Panc1 (cell line): ENCODE data around the gene MOCS1. TPM values are rescaled to one million over a fixed set of nuclear protein-coding genes. Genes with fewer than 3 reads are reported as not detected.

Experiments
- ATAC-seq: fragments of 200-7000 bp; cut with Tn5 transposase; 2 replicates; pipeline ENCODE4 v1.9.1; 2020; ENCODE audit warnings: mild to moderate bottlenecking, moderate library complexity
- BruUV-seq: library from RNA; stranded (reverse); fragments of 400-500 nt; replicated peaks from 2 replicates; lab custom pipeline; 2021; lab: Mats Ljungman, UMichigan
- CTCF ChIA-PET: fragments of 300-600 bp; sonication (Branson Sonifier 250); formaldehyde crosslinking; loops from one replicate; lab custom pipeline; 2022; ENCODE audit warnings: antibody characterized with exemption; lab: Charles Lee
- POLR2A ChIA-PET: fragments of 300-600 bp; sonication (Branson Sonifier 250); formaldehyde crosslinking; loops from one replicate; lab custom pipeline; 2022; ENCODE audit warnings: antibody characterized with exemption; lab: Charles Lee
- DNase-seq: peaks from one replicate; pipeline ENCODE4 v3.0.0-alpha.2; 2010; ENCODE audit warnings: low read depth, low spot score
- H3K27ac ChIP-seq: 2 replicates; pipeline ENCODE4 v1.5.1; 2011; ENCODE audit warnings: mild to moderate bottlenecking, low read length, inconsistent platforms
- H3K27me3 ChIP-seq: fragments of 200-500 bp; sonication (Bioruptor generic); 2 replicates; pipeline ENCODE4 v1.6.0; 2014; ENCODE audit warnings: low read length, inconsistent platforms; ENCODE audit not compliant: control insufficient read depth, insufficient read depth
- H3K36me3 ChIP-seq: fragments of 200-500 bp; sonication (Bioruptor generic); 2 replicates; pipeline ENCODE4 v1.5.1; 2014; ENCODE audit warnings: inconsistent platforms, mild to moderate bottlenecking, low read length, moderate library complexity; ENCODE audit not compliant: control insufficient read depth, insufficient read depth
- H3K4me1 ChIP-seq: 2 replicates; pipeline ENCODE4 v1.5.1; 2011; ENCODE audit warnings: inconsistent platforms, mild to moderate bottlenecking, low read length, moderate library complexity; ENCODE audit not compliant: control insufficient read depth, insufficient read depth
- H3K4me3 ChIP-seq, 2 experiments: 2 replicates each; pipeline ENCODE4 v1.5.1; 2011 to 2012; ENCODE audit warnings: low read depth in 2 of 2, low read length in 2 of 2, mild to moderate bottlenecking in 2 of 2, inconsistent platforms in 1 of 2, moderate library complexity in 1 of 2
- H3K9me3 ChIP-seq: fragments of 200-500 bp; sonication (Bioruptor generic); 2 replicates; pipeline ENCODE4 v1.5.1; 2014; ENCODE audit warnings: low read depth, mild to moderate bottlenecking, inconsistent platforms, low read length, moderate library complexity; ENCODE audit not compliant: control insufficient read depth, insufficient read depth
- POLR2AphosphoS5 ChIP-seq: IDR thresholded peaks from 2 replicates; pipeline ENCODE4 v1.6.1; 2012; ENCODE audit warnings: mild to moderate bottlenecking, low read depth, low read length, moderate library complexity
- SIN3A ChIP-seq: IDR thresholded peaks from 2 replicates; pipeline ENCODE4 v1.6.1; 2012; ENCODE audit warnings: low read depth, mild to moderate bottlenecking, low read length, moderate library complexity, borderline replicate concordance; ENCODE audit not compliant: insufficient read depth
- TCF7L2 ChIP-seq: IDR thresholded peaks from 2 replicates; pipeline ENCODE4 v1.6.1; 2011; ENCODE audit warnings: mild to moderate bottlenecking, low read depth, low read length, inconsistent platforms
- in situ Hi-C: cut with HindIII; loops from 2 replicates; pipeline ENCODE4 v1.10.0; 2016; ENCODE audit warnings: low sequenced_read_pairs, low pct_unique_long_range_greater_than_20kb
- intact Hi-C: fragments of 100-400 bp; cut with micrococcal nuclease; formaldehyde crosslinking; loops from one replicate; pipeline ENCODE4 v1.10.0; 2022; ENCODE audit not compliant: unreplicated experiment
- total RNA-seq: library from RNA; stranded (reverse); gene quantifications from one replicate; pipeline ENCODE4 v1.2.1, GENCODE V29; 2021; ENCODE audit not compliant: unreplicated experiment
- TF ChIP-seq, protein P1 (sequence below), 2 experiments: IDR thresholded peaks; 2 replicates each; pipeline ENCODE4 v1.6.1; 2011 to 2012; ENCODE audit warnings: low read depth in 2 of 2, control low read depth in 1 of 2, low read length in 1 of 2, mild to moderate bottlenecking in 1 of 2, moderate library complexity in 1 of 2; ENCODE audit not compliant: insufficient read depth in 1 of 2
- TF ChIP-seq, protein P2 (sequence below): fragments of 450-650 bp; IDR thresholded peaks from 2 replicates; pipeline ENCODE4 v1.5.1; 2017; ENCODE audit warnings: mild to moderate bottlenecking

Gene MOCS1
- total RNA-seq, 1 experiment from 2014 or later = 0.98 TPM

DNA sequence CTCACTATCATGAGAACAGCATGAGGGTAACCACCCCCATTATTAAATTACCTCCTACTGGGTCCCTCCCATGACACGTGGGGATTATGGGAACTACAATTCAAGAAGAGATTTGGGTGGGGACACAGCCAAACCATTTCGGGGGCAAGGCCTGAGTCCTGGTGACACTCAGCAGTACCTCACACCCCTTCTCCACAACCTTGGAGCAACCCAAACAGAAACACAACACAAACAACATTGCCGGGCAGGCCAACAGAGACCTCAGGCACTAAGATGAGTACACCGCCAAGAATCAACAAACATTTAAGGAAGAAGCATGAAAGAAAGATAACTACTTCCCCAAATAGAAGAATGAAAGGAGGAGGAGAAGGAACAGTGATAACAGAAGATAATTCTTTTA is 16.9 kb downstream of the MOCS1 start:
- CTCF ChIA-PET = no interaction called here
- POLR2A ChIA-PET = no interaction called here
- DNase-seq (no peak), ATAC-seq (no peak)
- intact Hi-C loops (no loop called here), in situ Hi-C loops (no loop called here)
- Histone ChIP-seq H3K4me3 (no peak overlapping the region), H3K27me3 (no peaks in the 10 kb centered on the region), H3K27ac (no peak overlapping the region), H3K36me3 (no peaks in the 10 kb centered on the region), H3K9me3 (no peaks in the 10 kb centered on the region), H3K4me1 (no peaks in the 10 kb centered on the region)
- no TSS peak for BruUV-seq
- TF ChIP-seq, protein P1, sequence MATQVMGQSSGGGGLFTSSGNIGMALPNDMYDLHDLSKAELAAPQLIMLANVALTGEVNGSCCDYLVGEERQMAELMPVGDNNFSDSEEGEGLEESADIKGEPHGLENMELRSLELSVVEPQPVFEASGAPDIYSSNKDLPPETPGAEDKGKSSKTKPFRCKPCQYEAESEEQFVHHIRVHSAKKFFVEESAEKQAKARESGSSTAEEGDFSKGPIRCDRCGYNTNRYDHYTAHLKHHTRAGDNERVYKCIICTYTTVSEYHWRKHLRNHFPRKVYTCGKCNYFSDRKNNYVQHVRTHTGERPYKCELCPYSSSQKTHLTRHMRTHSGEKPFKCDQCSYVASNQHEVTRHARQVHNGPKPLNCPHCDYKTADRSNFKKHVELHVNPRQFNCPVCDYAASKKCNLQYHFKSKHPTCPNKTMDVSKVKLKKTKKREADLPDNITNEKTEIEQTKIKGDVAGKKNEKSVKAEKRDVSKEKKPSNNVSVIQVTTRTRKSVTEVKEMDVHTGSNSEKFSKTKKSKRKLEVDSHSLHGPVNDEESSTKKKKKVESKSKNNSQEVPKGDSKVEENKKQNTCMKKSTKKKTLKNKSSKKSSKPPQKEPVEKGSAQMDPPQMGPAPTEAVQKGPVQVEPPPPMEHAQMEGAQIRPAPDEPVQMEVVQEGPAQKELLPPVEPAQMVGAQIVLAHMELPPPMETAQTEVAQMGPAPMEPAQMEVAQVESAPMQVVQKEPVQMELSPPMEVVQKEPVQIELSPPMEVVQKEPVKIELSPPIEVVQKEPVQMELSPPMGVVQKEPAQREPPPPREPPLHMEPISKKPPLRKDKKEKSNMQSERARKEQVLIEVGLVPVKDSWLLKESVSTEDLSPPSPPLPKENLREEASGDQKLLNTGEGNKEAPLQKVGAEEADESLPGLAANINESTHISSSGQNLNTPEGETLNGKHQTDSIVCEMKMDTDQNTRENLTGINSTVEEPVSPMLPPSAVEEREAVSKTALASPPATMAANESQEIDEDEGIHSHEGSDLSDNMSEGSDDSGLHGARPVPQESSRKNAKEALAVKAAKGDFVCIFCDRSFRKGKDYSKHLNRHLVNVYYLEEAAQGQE (IDR thresholded peaks at IDR 0.05; ENCODE audit: insufficient read depth in 1 of 2, low read depth in 2 of 2, low read length in 1 of 2) = no peak
- TF ChIP-seq POLR2AphosphoS5 (no peak), SIN3A (no peak), TCF7L2 (no peak)
- TF ChIP-seq, protein P2, sequence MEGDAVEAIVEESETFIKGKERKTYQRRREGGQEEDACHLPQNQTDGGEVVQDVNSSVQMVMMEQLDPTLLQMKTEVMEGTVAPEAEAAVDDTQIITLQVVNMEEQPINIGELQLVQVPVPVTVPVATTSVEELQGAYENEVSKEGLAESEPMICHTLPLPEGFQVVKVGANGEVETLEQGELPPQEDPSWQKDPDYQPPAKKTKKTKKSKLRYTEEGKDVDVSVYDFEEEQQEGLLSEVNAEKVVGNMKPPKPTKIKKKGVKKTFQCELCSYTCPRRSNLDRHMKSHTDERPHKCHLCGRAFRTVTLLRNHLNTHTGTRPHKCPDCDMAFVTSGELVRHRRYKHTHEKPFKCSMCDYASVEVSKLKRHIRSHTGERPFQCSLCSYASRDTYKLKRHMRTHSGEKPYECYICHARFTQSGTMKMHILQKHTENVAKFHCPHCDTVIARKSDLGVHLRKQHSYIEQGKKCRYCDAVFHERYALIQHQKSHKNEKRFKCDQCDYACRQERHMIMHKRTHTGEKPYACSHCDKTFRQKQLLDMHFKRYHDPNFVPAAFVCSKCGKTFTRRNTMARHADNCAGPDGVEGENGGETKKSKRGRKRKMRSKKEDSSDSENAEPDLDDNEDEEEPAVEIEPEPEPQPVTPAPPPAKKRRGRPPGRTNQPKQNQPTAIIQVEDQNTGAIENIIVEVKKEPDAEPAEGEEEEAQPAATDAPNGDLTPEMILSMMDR = no peak

DNA sequence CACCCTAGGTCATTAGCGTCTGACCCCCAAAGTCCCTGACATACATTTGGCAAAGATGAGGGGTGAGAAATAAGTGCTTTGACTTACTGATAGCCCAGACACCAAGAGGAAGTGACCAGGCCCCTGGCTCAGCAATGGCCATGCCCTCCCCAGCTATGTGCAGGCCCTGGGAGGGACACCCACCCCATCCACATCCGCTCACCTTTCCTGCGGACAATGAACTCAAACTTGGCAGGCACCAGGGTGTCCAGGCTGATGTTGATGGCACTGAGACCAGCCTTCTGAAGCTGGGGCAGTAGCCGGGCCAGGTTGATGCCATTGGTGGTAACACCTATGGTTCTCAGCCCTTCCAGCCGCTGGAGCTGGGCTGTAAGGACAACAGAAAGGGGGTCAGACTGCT is 18.4 kb downstream of the MOCS1 start:
- no TSS peak for BruUV-seq
- Histone ChIP-seq H3K4me3 (no peak overlapping the region), H3K4me1 (no peaks in the 10 kb centered on the region), H3K27ac (no peak overlapping the region), H3K27me3 (no peaks in the 10 kb centered on the region), H3K9me3 (no peaks in the 10 kb centered on the region), H3K36me3 (no peaks in the 10 kb centered on the region)
- ChIA-PET CTCF (no interaction called here), POLR2A (no interaction called here)
- intact Hi-C loops = no loop called here
- ATAC-seq (no peak), DNase-seq (no peak)
- TF ChIP-seq SIN3A (no peak), POLR2AphosphoS5 (no peak), TCF7L2 (no peak)
- TF ChIP-seq, protein P2 = no peak
- TF ChIP-seq, protein P1 (IDR thresholded peaks at IDR 0.05; ENCODE audit: insufficient read depth in 1 of 2, low read depth in 2 of 2, low read length in 1 of 2) = no peak
- in situ Hi-C loops = no loop called here
